ENCODE data around the gene PLPP4. TPM values are rescaled to one million over a fixed set of nuclear protein-coding genes. Genes with fewer than 3 reads are reported as not detected.

Gene PLPP4
- total and polyA plus RNA-seq, 10 of the 15 experiments (the other 5 are each of a cell fraction or from before 2014, with no cell fraction given), result 0.08 to 3.1 (median 0.26) TPM; not detected in 3

- RAD21 ChIA-PET (ENCODE audit: unreplicated experiment), result interaction anchor here (1.0 to 4.2 kb wide), 6 partner anchors 63 to 313 kb away, joined by 3 to 34 read pairs (median 4); no protein-coding TSS in a partner anchor
Observed at GRCh38 chr10:120422457-120422856, 34.6 kb upstream of the PLPP4 start.

More at GRCh38 chr10:120422457-120422856, 34.6 kb upstream of the PLPP4 start:
- no peak overlapping the region for H3K4me3 ChIP-seq
- BruUV-seq (replicated peaks), result no TSS peak
- H2AFZ ChIP-seq (ENCODE audit: control insufficient read depth, low read depth, low read length), result no peak overlapping the region
- H3K4me2 ChIP-seq (ENCODE audit: control insufficient read depth, insufficient read depth), result no peak overlapping the region
- POLR2A ChIA-PET, result no interaction called here
- H3K9me3 ChIP-seq (replicated peaks; ENCODE audit: control insufficient read depth, insufficient read depth, low read length), result no peaks in the 10 kb centered on the region
- WGBS (ENCODE audit: insufficient coverage, insufficient replicate concordance, low lambda C conversion rate, missing lambda C conversion rate), result 49% methylated on average over 7 of the region's 7 CpGs
- DNase-seq (ENCODE audit: low read depth, low spot score), result no peak
- FAIRE-seq, result no peak
- TF ChIP-seq MLLT1 (IDR thresholded peaks at IDR 0.05), result no peak
- no peak for TF ChIP-seq ZZZ3 (IDR thresholded peaks at IDR 0.05; ENCODE audit: control insufficient read depth, insufficient read length, low read depth)
- TF ChIP-seq USF2 (IDR thresholded peaks at IDR 0.05; ENCODE audit: borderline replicate concordance, low read depth, low read length), result no peak
- no peak for TF ChIP-seq SMC3 (IDR thresholded peaks at IDR 0.05; ENCODE audit: borderline replicate concordance, low read length)
- TF ChIP-seq SP1 (IDR thresholded peaks at IDR 0.05; ENCODE audit: low read depth, low read length), result no peak
- in situ Hi-C loops (cut with MboI), result loop anchor here (5.0 kb wide), 1 partner anchor 315 kb away; no protein-coding TSS in a partner anchor
- H3K9ac ChIP-seq (ENCODE audit: control insufficient read depth, insufficient read depth, low read length), result no peak overlapping the region
- SMC1A ChIA-PET (ENCODE audit: uncharacterized antibody, unreplicated experiment), result interaction anchor here (1.1 to 3.1 kb wide), 8 partner anchors 56 to 316 kb away, joined by 3 to 14 read pairs (median 3); no protein-coding TSS in a partner anchor
- no peaks in the 10 kb centered on the region for H3K79me2 ChIP-seq (ENCODE audit: control insufficient read depth, insufficient read depth, low read length)
- intact Hi-C loops (cut with micrococcal nuclease; ENCODE audit: unreplicated experiment), result loop anchor here (5.0 to 10.0 kb wide), 2 partner anchors 185 to 198 kb away; no protein-coding TSS in a partner anchor
- no peak for ATAC-seq
- CTCF ChIA-PET, result interaction anchor here (0.6 to 4.9 kb wide), 20 partner anchors 9 to 314 kb away, joined by 3 to 64 read pairs (median 4); no protein-coding TSS in a partner anchor
- no peaks in the 10 kb centered on the region for H4K20me1 ChIP-seq (ENCODE audit: control insufficient read depth, insufficient read depth)
- no peak overlapping the region for H3K27ac ChIP-seq (ENCODE audit: control insufficient read depth, insufficient read depth)
- peaks cover 0 to 2% of the 10 kb centered on the region in 2 experiments; a peak in 1 of 4 replicates for H3K27me3 ChIP-seq (replicated peaks in 1 of 2; ENCODE audit: control insufficient read depth in 2 of 2, insufficient read depth in 2 of 2, low read length in 1 of 2)
- no peaks in the 10 kb centered on the region for H3K36me3 ChIP-seq (ENCODE audit: control insufficient read depth in 2 of 2, insufficient read depth in 2 of 2, low read length in 1 of 2)
- no peaks in the 10 kb centered on the region for H3K4me1 ChIP-seq (ENCODE audit: control insufficient read depth, insufficient read depth, low read length)

Measured in GM12878 (cell line).